ENCODE results near the gene LDHD.

Gene LDHD

DNA sequence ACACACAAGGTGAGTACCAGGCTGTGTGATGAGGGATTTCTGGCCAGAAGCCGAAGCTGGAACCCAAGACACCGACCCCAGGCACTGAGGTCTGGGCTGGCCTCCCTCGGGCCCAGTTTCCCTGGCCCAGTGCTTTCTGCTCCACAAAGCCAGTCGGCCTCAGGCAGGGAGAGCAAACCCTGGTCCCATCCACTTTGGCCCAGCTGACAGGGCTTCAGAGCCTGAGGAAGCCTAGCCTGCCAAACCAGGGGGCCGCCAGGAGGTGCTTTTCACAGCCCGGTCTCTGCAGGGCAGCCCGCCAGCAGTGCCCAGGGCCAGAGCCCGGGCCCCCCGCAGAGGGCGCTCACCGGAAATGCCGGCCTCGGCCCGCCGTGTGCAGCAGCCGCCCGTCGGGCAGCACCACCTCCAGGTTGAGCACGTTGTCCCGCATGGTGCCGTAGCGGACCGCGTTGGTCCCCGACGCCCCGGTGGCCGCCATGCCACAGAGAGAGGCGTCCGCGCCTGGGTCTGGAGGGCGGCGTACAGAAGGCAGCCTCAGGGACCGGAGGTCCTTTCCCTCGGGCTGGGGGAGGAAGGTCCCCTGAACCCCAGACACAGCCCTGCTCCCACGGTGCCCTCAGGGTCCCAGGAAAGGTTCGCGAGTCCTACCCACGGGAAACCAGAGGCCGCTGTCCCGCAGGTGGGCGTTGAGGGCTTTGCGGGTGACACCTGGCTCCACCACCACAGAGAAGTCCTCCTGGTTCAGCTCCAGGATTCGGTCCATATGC lies 2.2 kb downstream of the LDHD start:
- Histone ChIP-seq H3K4me1 (ENCODE audit: insufficient read depth, low read length) (peaks cover 30% of the 10 kb centered on the region), H3K4me3 (ENCODE audit: low read depth in 1 of 2, low read length in 2 of 2) (no peak overlapping the region), H3K27ac (ENCODE audit: low read length) (no peak overlapping the region), H3K9ac (ENCODE audit: low read depth, low read length) (no peak overlapping the region), H3K27me3 (ENCODE audit: insufficient read depth, low read length, poor library complexity) (no peaks in the 10 kb centered on the region), H3K36me3 (ENCODE audit: insufficient read depth, low read length) (peaks cover 3% of the 10 kb centered on the region; the same call in 1 of the 2 replicates), H3K4me2 (ENCODE audit: insufficient read depth, low read length) (no peak overlapping the region), H2AFZ (ENCODE audit: low read depth, low read length) (no peak overlapping the region), H3K79me2 (ENCODE audit: insufficient read depth, low read length) (peaks cover 18% of the 10 kb centered on the region), H3K9me3 (ENCODE audit: insufficient read depth, low read length, severe bottlenecking) (no peaks in the 10 kb centered on the region), H4K20me1 (ENCODE audit: insufficient read depth, low read length) (peaks cover 2% of the 10 kb centered on the region; the same call in 1 of the 2 replicates)
- DNase-seq (no peak), ATAC-seq (ENCODE audit: insufficient read depth, low read depth) (no peak)
- no peak for TF ChIP-seq EZH2 (IDR thresholded peaks at IDR 0.05; ENCODE audit: borderline replicate concordance, low read depth, low read length, severe bottlenecking)
- TF ChIP-seq, protein P1, sequence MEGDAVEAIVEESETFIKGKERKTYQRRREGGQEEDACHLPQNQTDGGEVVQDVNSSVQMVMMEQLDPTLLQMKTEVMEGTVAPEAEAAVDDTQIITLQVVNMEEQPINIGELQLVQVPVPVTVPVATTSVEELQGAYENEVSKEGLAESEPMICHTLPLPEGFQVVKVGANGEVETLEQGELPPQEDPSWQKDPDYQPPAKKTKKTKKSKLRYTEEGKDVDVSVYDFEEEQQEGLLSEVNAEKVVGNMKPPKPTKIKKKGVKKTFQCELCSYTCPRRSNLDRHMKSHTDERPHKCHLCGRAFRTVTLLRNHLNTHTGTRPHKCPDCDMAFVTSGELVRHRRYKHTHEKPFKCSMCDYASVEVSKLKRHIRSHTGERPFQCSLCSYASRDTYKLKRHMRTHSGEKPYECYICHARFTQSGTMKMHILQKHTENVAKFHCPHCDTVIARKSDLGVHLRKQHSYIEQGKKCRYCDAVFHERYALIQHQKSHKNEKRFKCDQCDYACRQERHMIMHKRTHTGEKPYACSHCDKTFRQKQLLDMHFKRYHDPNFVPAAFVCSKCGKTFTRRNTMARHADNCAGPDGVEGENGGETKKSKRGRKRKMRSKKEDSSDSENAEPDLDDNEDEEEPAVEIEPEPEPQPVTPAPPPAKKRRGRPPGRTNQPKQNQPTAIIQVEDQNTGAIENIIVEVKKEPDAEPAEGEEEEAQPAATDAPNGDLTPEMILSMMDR (IDR thresholded peaks at IDR 0.05; ENCODE audit: borderline replicate concordance, extremely low read depth, low read length, poor library complexity, severe bottlenecking): no peak

DNA sequence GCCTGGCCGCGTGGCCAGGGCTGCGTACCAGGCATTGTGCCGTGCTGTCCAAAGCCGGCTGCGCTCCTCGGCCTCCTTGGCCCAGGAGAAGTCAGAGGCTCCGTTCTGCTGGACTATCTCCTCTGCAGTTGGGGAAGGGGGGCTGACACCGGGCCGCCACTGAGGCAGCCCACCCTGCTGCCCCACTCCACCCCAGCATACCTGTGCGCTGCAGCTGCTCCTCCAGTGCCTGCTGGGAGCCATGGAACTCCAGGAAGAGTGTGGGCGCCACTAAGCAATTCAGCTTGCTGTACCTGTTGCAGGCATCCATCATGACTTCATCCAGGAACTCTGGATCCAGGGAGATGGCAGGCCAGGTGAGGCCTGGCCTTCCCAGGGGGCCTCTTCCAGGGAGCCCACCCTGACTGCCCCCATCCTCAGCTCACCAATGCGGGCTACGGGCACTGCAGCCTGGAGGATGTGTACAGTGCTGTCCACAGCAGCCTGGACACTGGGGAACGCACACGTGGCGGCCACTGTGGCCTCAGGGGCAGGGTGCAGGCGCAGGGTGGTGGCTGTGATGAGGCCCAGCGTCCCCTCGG lies 2.9 kb downstream of the LDHD start:
- ATAC-seq (ENCODE audit: insufficient read depth, low read depth) (no peak), DNase-seq (no peak)
- peaks cover 37% of the 10 kb centered on the region for H3K4me1 ChIP-seq (ENCODE audit: insufficient read depth, low read length)
- no peak overlapping the region for H3K4me3 ChIP-seq (ENCODE audit: low read depth in 1 of 2, low read length in 2 of 2)
- H3K36me3 ChIP-seq (ENCODE audit: insufficient read depth, low read length): peaks cover 7% of the 10 kb centered on the region; the same call in 1 of the 2 replicates
- no peak overlapping the region for H3K4me2 ChIP-seq (ENCODE audit: insufficient read depth, low read length)
- H4K20me1 ChIP-seq (ENCODE audit: insufficient read depth, low read length): peaks cover 2% of the 10 kb centered on the region; the same call in 1 of the 2 replicates
- H2AFZ ChIP-seq (ENCODE audit: low read depth, low read length): no peak overlapping the region
- peak overlapping the region; percentile 35; the same call in 1 of the 2 replicates for H3K27ac ChIP-seq (ENCODE audit: low read length)
- H3K79me2 ChIP-seq (ENCODE audit: insufficient read depth, low read length): peaks cover 22% of the 10 kb centered on the region
- H3K9me3 ChIP-seq (ENCODE audit: insufficient read depth, low read length, severe bottlenecking): no peaks in the 10 kb centered on the region
- H3K9ac ChIP-seq (ENCODE audit: low read depth, low read length): no peak overlapping the region
- TF ChIP-seq EZH2 (IDR thresholded peaks at IDR 0.05; ENCODE audit: borderline replicate concordance, low read depth, low read length, severe bottlenecking): no peak
- no peaks in the 10 kb centered on the region for H3K27me3 ChIP-seq (ENCODE audit: insufficient read depth, low read length, poor library complexity)

DNA sequence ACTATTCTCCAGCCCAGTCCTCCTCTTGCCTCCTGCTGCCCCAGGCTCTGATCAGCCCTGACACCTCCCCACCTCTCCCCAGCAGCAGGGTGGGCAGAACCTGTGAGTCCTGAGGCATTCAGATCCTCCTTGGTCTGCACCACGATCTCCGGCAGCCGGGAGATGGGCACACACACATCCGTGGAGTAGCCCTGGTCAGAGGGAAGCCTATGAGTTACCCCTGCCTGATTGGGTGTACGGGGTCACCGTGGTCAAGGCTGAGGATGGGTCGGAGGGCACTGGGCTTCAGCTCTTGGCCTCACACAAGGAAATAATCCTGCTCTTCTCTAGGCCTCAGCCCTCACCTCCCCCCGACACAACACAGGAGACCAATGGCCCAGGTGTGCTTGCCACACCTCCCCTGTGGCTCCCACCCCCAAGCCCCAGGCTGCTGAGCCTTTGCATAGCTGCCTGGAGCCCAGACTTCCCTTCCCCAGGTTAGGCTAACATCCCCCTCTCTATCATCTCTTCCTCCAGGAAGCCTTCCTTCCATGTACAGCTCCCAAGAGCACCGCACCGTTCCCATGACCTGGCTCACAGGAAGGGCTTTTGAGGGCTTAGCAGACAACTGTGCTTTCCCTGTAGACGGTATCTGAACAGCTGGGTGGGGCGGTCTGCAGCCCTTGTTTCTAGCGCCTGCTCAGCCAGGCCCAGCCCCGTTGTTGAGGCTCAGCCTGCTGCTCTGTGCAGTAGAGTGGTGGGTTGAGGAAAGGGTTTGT lies 3.7 kb downstream of the LDHD start:
- Histone ChIP-seq H3K9ac (ENCODE audit: low read depth, low read length) (no peak overlapping the region), H3K4me3 (ENCODE audit: low read depth in 1 of 2, low read length in 2 of 2) (no peak overlapping the region), H4K20me1 (ENCODE audit: insufficient read depth, low read length) (peaks cover 2% of the 10 kb centered on the region; the same call in 1 of the 2 replicates), H3K4me1 (ENCODE audit: insufficient read depth, low read length) (peaks cover 44% of the 10 kb centered on the region), H2AFZ (ENCODE audit: low read depth, low read length) (no peak overlapping the region), H3K27me3 (ENCODE audit: insufficient read depth, low read length, poor library complexity) (no peaks in the 10 kb centered on the region), H3K27ac (ENCODE audit: low read length) (peak overlapping the region; percentile 35; the same call in 1 of the 2 replicates), H3K36me3 (ENCODE audit: insufficient read depth, low read length) (peaks cover 7% of the 10 kb centered on the region; the same call in 1 of the 2 replicates), H3K4me2 (ENCODE audit: insufficient read depth, low read length) (no peak overlapping the region), H3K9me3 (ENCODE audit: insufficient read depth, low read length, severe bottlenecking) (no peaks in the 10 kb centered on the region), H3K79me2 (ENCODE audit: insufficient read depth, low read length) (peaks cover 26% of the 10 kb centered on the region)
- ATAC-seq (ENCODE audit: insufficient read depth, low read depth) (no peak), DNase-seq (peak; percentile 40)
- no peak for TF ChIP-seq EZH2 (IDR thresholded peaks at IDR 0.05; ENCODE audit: borderline replicate concordance, low read depth, low read length, severe bottlenecking)
- TF ChIP-seq, protein P1 (IDR thresholded peaks at IDR 0.05; ENCODE audit: borderline replicate concordance, extremely low read depth, low read length, poor library complexity, severe bottlenecking): no peak
